PC-3 (cell line): ENCODE results near the gene DGKI.

ENCODE experiments used
- EZH2 ChIP-seq: fragments of 300-600 bp; sonication (generic); IDR thresholded peaks from one replicate; pipeline ENCODE4 v1.6.1; 2017; ENCODE audit warnings: antibody characterized with exemption, mild to moderate bottlenecking, low read length; ENCODE audit not compliant: unreplicated experiment
- TF ChIP-seq, protein P1 (sequence below): fragments of 300-600 bp; sonication (generic); conservative IDR thresholded peaks from 2 replicates; pipeline ENCODE4 v1.5.1; 2017; ENCODE audit warnings: antibody characterized with exemption, low read depth, mild to moderate bottlenecking, low read length

DNA sequence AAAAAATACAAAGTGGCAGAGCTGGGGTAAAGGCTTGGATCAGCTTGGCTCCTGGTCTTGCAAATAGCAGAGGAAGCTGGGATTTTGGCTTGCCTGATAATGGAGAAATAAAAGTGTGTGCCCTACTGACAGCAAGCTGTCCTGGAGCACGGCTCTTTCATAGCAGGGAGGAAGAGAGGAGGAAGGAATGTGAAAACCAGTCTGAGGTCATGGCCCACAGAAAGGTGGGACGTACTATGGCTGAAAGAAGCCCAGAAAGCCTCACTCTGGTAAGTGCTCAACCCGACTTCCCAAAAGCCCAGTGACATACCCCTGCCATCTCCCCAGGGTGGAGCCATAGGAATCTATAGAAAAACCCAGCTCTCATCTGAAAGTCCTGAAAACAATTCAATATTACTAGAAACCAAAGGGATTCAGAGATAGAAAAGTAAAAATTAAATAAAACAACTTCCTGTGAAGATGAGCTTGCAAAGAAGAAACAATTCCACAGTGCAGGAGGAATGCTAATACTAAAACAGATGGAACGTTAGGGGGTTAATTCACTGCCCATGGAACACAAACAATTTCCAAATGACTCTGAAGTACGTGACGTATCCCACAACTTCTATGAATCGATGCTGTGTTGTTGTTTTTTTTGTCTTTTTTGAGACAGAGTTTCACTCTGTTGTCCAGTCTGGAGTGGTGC, 256.6 kb downstream of the DGKI start:
- TF ChIP-seq, protein P1, sequence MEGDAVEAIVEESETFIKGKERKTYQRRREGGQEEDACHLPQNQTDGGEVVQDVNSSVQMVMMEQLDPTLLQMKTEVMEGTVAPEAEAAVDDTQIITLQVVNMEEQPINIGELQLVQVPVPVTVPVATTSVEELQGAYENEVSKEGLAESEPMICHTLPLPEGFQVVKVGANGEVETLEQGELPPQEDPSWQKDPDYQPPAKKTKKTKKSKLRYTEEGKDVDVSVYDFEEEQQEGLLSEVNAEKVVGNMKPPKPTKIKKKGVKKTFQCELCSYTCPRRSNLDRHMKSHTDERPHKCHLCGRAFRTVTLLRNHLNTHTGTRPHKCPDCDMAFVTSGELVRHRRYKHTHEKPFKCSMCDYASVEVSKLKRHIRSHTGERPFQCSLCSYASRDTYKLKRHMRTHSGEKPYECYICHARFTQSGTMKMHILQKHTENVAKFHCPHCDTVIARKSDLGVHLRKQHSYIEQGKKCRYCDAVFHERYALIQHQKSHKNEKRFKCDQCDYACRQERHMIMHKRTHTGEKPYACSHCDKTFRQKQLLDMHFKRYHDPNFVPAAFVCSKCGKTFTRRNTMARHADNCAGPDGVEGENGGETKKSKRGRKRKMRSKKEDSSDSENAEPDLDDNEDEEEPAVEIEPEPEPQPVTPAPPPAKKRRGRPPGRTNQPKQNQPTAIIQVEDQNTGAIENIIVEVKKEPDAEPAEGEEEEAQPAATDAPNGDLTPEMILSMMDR, result no peak
- no peak for TF ChIP-seq EZH2
